ENCODE measurements around the gene HELZ. TPM values are rescaled to one million over a fixed set of nuclear protein-coding genes. Genes with fewer than 3 reads are reported as not detected.
A peak's percentile ranks its signal among the peaks of the same experiment; 100 is the strongest.
"Not testable (repeated sequence)": the region's sequence is repeated elsewhere in the genome, so short reads cannot be mapped to it uniquely, and the experiment has no call there.

HELZ gene
- total RNA-seq, 8 experiments from 2014 or later, result 22.0 to 106 (median 27.4) TPM

DNA sequence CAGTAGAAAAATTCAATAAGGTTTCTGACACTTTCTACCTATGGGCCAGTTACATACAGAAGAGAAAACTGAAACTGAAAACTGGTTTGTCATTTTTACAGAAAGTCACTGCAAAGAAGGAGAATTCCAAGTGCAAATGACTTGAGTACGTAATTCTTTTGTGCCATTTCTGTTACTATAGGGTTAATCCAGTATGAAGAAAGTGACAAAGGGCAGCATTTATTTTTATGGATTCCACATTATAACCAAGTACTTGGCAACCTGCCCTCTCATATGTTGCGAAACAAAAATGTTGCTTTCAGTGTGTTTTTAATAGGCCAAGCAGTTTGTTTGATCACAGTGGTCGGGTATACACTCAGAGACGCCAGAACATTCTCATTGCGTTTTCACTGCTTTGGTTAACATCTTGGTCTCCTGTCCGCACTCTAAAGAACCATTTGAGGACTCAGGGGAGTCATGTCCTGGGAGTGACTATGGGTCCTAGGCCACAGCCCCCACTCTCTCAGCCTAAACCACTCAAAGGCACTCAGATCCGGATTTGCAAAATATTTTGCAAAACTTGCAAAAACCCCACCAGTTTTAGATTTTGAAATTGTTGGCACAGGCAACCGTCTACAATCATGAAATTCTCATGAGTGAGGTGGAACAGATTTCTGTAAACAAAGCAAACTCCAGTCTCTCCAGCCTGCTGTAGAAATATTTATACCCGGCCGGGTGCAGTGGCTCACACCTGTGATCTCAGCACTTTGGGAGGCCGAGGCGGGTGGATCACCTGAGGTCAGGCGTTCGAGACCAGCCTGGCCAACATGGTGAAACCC is 15.4 kb upstream of the HELZ start:
- peak in 3 of 8 experiments; percentile 45 to 81 (median 76) for ATAC-seq (replicated peaks in 6 of 8)
- 6 to 95% (median 73%) methylated on average over 1 to 10 of the region's 14 CpGs; no CpG with 5 or more reads in 1 of the 10 experiments for WGBS, 10 experiments
- H3K4me3 ChIP-seq, result no peak overlapping the region
- H3K4me1 ChIP-seq (replicated peaks in 1 of 2), result peaks cover 7 to 8% of the 10 kb centered on the region in 2 donors
- in situ Hi-C loops (cut with MboI; ENCODE audit: low pct_unique_long_range_greater_than_20kb in 2 of 9, low sequenced_read_pairs in 9 of 9, unreplicated experiment in 9 of 9), result no loop called here
- H3K27ac ChIP-seq, result no peak overlapping the region

DNA sequence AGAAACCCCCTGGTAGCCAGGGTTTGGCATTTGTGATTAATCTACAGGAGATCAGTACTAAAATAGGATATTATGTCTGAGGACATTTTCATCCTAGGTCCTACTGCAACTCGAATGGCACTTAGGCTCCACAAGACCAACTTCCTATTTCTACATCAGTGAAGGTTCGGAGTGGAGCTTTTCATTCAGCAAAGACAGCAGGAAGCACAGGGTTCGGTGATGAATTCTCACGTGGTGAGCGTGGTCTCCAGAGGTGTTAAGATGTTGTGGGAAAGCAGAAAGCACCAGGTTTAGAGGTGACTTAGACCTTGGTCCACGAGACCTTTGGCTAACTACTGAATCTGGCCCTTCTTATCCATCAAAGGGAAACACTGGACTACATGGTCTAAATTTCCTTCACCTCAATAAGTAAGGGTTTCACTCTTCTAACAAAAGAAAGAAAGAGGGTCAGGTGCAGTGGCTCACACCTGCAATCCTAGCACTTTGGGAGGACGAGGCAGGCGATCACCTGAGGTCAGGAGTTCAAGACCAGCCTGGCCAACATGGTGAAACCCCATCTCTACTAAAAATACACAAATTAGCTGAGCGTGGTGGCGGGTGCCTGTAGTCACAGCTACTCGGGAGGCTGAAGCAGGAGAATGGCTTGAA is 13.9 kb upstream of the HELZ start:
- Histone ChIP-seq H3K27ac (no peak overlapping the region), H3K4me3 (no peak overlapping the region), H3K4me1 (replicated peaks in 1 of 2) (peaks cover 7 to 8% of the 10 kb centered on the region in 2 donors)
- in situ Hi-C loops (cut with MboI; ENCODE audit: low pct_unique_long_range_greater_than_20kb in 2 of 9, low sequenced_read_pairs in 9 of 9, unreplicated experiment in 9 of 9), result no loop called here
- WGBS, 10 experiments, result 72 to 100% (median 90%) methylated on average over 1 to 9 of the region's 11 CpGs; no CpG with 5 or more reads in 1 of the 10 experiments
- ATAC-seq (replicated peaks in 6 of 8), result no peak

GRCh38 chr17:67256075-67256732 is 11.2 kb upstream of the HELZ start:
- H3K4me3 ChIP-seq, result no peak overlapping the region
- 57 to 97% (median 83%) methylated on average over 1 to 4 of the region's 5 CpGs; no CpG with 5 or more reads in 3 of the 10 experiments for WGBS, 10 experiments
- no peak overlapping the region for H3K27ac ChIP-seq
- ATAC-seq (replicated peaks in 6 of 8), result no peak
- no peaks in the 10 kb centered on the region for H3K4me1 ChIP-seq (replicated peaks in 1 of 2)
- in situ Hi-C loops (cut with MboI; ENCODE audit: low pct_unique_long_range_greater_than_20kb in 2 of 9, low sequenced_read_pairs in 9 of 9, unreplicated experiment in 9 of 9), result no loop called here

- in situ Hi-C loops (cut with MboI; ENCODE audit: low pct_unique_long_range_greater_than_20kb in 2 of 9, low sequenced_read_pairs in 9 of 9, unreplicated experiment in 9 of 9), result no loop called here
- peak in 1 of 8 experiments; percentile 32 for ATAC-seq (replicated peaks in 6 of 8)
- no peak overlapping the region for H3K4me3 ChIP-seq
- no peaks in the 10 kb centered on the region for H3K4me1 ChIP-seq (replicated peaks in 1 of 2)
- 37 to 100% (median 89%) methylated on average over 1 to 2 of the region's 2 CpGs; no CpG with 5 or more reads in 1 of the 10 experiments for WGBS, 10 experiments
- H3K27ac ChIP-seq, result no peak overlapping the region
Observed at GRCh38 chr17:67253384-67253783, 8.4 kb upstream of the HELZ start.

GRCh38 chr17:67251586-67251985 is 6.6 kb upstream of the HELZ start:
- peak in 1 of 8 experiments; percentile 55 for ATAC-seq (replicated peaks in 6 of 8)
- in situ Hi-C loops (cut with MboI; ENCODE audit: low pct_unique_long_range_greater_than_20kb in 2 of 9, low sequenced_read_pairs in 9 of 9, unreplicated experiment in 9 of 9); H3K4me1 ChIP-seq (replicated peaks in 1 of 2); H3K27ac ChIP-seq; H3K4me3 ChIP-seq: not testable (repeated sequence)
- WGBS, 10 experiments, result 48 to 100% (median 82%) methylated on average over 1 to 4 of the region's 4 CpGs

GRCh38 chr17:67248291-67248690 is 3.3 kb upstream of the HELZ start:
- WGBS, 10 experiments, result 60 to 100% (median 83%) methylated on average over 1 to 3 of the region's 6 CpGs; no CpG with 5 or more reads in 4 of the 10 experiments
- no peak for ATAC-seq (replicated peaks in 6 of 8)
- in situ Hi-C loops (cut with MboI; ENCODE audit: low pct_unique_long_range_greater_than_20kb in 2 of 9, low sequenced_read_pairs in 9 of 9, unreplicated experiment in 9 of 9), result loop anchor here in 1 of 9 experiments (25.0 kb wide), 1 partner anchor 111 kb away; no protein-coding TSS in a partner anchor
- H3K4me1 ChIP-seq (replicated peaks in 1 of 2), result peaks cover 9% of the 10 kb centered on the region in 2 donors
- H3K27ac ChIP-seq, result no peak overlapping the region
- H3K4me3 ChIP-seq, result no peak overlapping the region

DNA sequence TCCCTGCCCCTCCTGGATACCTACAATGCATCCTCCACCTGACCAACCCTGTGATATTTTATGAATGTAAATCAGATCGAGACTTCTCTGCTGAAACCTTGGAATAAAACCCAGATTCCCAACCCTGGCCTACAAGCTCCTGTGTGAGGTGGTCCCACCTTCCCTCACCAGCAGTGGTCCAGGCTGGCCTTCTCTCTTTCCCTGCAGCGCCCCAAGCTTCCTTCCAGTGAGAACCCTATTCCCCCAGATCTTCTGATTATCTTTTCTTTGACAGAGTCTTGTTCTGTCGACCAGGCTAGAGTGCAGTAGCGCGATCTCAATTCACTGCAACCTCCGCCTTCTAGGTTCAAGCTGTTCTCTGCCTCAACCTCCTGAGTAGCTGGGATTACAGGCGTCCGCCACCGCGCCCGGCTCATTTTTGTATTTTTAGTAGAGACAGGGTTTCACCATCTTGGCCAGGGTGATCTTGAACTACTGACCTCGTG is 2.5 kb upstream of the HELZ start:
- in situ Hi-C loops (cut with MboI; ENCODE audit: low pct_unique_long_range_greater_than_20kb in 2 of 9, low sequenced_read_pairs in 9 of 9, unreplicated experiment in 9 of 9), result loop anchor here in 1 of 9 experiments (25.0 kb wide), 1 partner anchor 110 kb away; no protein-coding TSS in a partner anchor
- Histone ChIP-seq H3K4me1 (replicated peaks in 1 of 2) (peaks cover 10 to 12% of the 10 kb centered on the region in 2 donors), H3K4me3 (no peak overlapping the region), H3K27ac (no peak overlapping the region)
- 83 to 100% (median 96%) methylated on average over 1 to 10 of the region's 12 CpGs; no CpG with 5 or more reads in 4 of the 10 experiments for WGBS, 10 experiments
- ATAC-seq (replicated peaks in 6 of 8), result no peak

- Histone ChIP-seq H3K4me3 (peak overlapping the region; percentile 94 to 98 (median 96)), H3K27ac (no peak overlapping the region), H3K4me1 (replicated peaks in 1 of 2) (peaks cover 10 to 12% of the 10 kb centered on the region in 2 donors)
- in situ Hi-C loops (cut with MboI; ENCODE audit: low pct_unique_long_range_greater_than_20kb in 2 of 9, low sequenced_read_pairs in 9 of 9, unreplicated experiment in 9 of 9), result loop anchor here in 1 of 9 experiments (25.0 kb wide), 1 partner anchor 110 kb away; no protein-coding TSS in a partner anchor
- 60 to 100% (median 80%) methylated on average over 1 to 7 of the region's 17 CpGs; no CpG with 5 or more reads in 1 of the 10 experiments for WGBS, 10 experiments
- ATAC-seq (replicated peaks in 6 of 8), result peak in 4 of 8 experiments; percentile 4 to 22 (median 11)
Observed at GRCh38 chr17:67246653-67247415, 1.8 kb upstream of the HELZ start.

DNA sequence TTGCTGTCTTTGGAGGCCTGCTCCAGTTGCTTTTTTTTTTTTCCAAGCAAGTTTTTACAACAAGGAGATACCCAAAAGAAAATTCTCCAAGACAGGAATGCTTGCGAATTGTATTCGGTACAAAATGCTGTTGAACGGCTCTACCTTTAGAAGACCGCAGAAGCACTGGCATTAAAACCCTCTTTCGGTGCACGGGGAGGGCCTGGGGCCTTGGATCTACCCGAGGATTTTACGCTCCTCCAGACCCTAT is 1.3 kb upstream of the HELZ start:
- Histone ChIP-seq H3K4me3 (peak overlapping the region; percentile 94 to 98 (median 96)), H3K27ac (no peak overlapping the region)

GRCh38 chr17:67245694-67246402 is 852 bp upstream of the HELZ start:
- peak; percentile 21 to 66 (median 57) for ATAC-seq (replicated peaks in 6 of 8)
- in situ Hi-C loops (cut with MboI; ENCODE audit: low pct_unique_long_range_greater_than_20kb in 2 of 9, low sequenced_read_pairs in 9 of 9, unreplicated experiment in 9 of 9), result loop anchor here in 1 of 9 experiments (25.0 kb wide), 1 partner anchor 109 kb away; no protein-coding TSS in a partner anchor
- peak overlapping the region; percentile 94 to 98 (median 96) for H3K4me3 ChIP-seq
- H3K27ac ChIP-seq, result peak overlapping the region in 1 of 2 donors; percentile 95
- H3K4me1 ChIP-seq (replicated peaks in 1 of 2), result peaks cover 10 to 12% of the 10 kb centered on the region in 2 donors
- WGBS, 10 experiments, result 0% methylated on average over 1 to 6 of the region's 75 CpGs; no CpG with 5 or more reads in 7 of the 10 experiments

More for the DNA sequence above, 1.3 kb upstream of the HELZ start:
- in situ Hi-C loops (cut with MboI; ENCODE audit: low pct_unique_long_range_greater_than_20kb in 2 of 9, low sequenced_read_pairs in 9 of 9, unreplicated experiment in 9 of 9), result loop anchor here in 1 of 9 experiments (25.0 kb wide), 1 partner anchor 109 kb away; no protein-coding TSS in a partner anchor
- 0 to 75% (median 38%) methylated on average over 2 to 4 of the region's 8 CpGs; no CpG with 5 or more reads in 6 of the 10 experiments for WGBS, 10 experiments
- peaks cover 10 to 12% of the 10 kb centered on the region in 2 donors for H3K4me1 ChIP-seq (replicated peaks in 1 of 2)
- ATAC-seq (replicated peaks in 6 of 8), result no peak

GRCh38 chr17:67244431-67245072 is 444 bp downstream of the HELZ start:
- ATAC-seq (replicated peaks in 6 of 8), result peak; percentile 15 to 63 (median 42)
- in situ Hi-C loops (cut with MboI; ENCODE audit: low pct_unique_long_range_greater_than_20kb in 2 of 9, low sequenced_read_pairs in 9 of 9, unreplicated experiment in 9 of 9), result loop anchor here in 1 of 9 experiments (25.0 kb wide), 1 partner anchor 107 kb away; no protein-coding TSS in a partner anchor
- WGBS, 10 experiments, result 0% methylated on average over 1 to 3 of the region's 47 CpGs; no CpG with 5 or more reads in 4 of the 10 experiments
- Histone ChIP-seq H3K27ac (peak overlapping the region; percentile 73 to 95), H3K4me1 (replicated peaks in 1 of 2) (peaks cover 10 to 12% of the 10 kb centered on the region in 2 donors), H3K4me3 (peak overlapping the region; percentile 94 to 98 (median 96))

Measured in motor neuron (in vitro differentiated cells).